ENCODE measurements around the gene BAIAP2L2. TPM values are rescaled to one million over a fixed set of nuclear protein-coding genes. Genes with fewer than 3 reads are reported as not detected.

BAIAP2L2 gene
- total RNA-seq, 1 donor from 2014 or later: 0.54 TPM

- peaks cover 4% of the 10 kb centered on the region for H3K27me3 ChIP-seq (ENCODE audit: insufficient read depth, low read length)
- no peak overlapping the region for H3K4me3 ChIP-seq (ENCODE audit: insufficient read depth, low read depth, low read length)
- no peak overlapping the region for H3K27ac ChIP-seq (ENCODE audit: low read depth, low read length)
- Mint-ChIP-seq H3K9me3 (ENCODE audit: unreplicated experiment) (peaks cover 2% of the 10 kb centered on the region), H3K4me3 (ENCODE audit: unreplicated experiment) (no peak overlapping the region), H3K27me3 (ENCODE audit: low read depth, unreplicated experiment) (peaks cover 15% of the 10 kb centered on the region), H3K27ac (ENCODE audit: unreplicated experiment) (no peak overlapping the region), H3K36me3 (ENCODE audit: low read depth, unreplicated experiment) (peaks cover 9% of the 10 kb centered on the region), H3K4me1 (ENCODE audit: low read depth, unreplicated experiment) (no peaks in the 10 kb centered on the region)
- TF ChIP-seq EZH2 (IDR thresholded peaks at IDR 0.05; ENCODE audit: insufficient read depth, low read length): no peak
- no peak for TF ChIP-seq CTCF (IDR thresholded peaks at IDR 0.05; ENCODE audit: insufficient read depth, low read depth, low read length)
- H3K4me1 ChIP-seq (ENCODE audit: insufficient read depth, low read length): no peaks in the 10 kb centered on the region
- no peaks in the 10 kb centered on the region for H3K79me2 ChIP-seq (ENCODE audit: insufficient read depth, low read length)
- FAIRE-seq: no peak
- no peaks in the 10 kb centered on the region for H3K9me3 ChIP-seq (ENCODE audit: insufficient read depth, low read depth, low read length)
- H4K20me1 ChIP-seq (ENCODE audit: insufficient read depth, low read length): no peaks in the 10 kb centered on the region
- no peak for DNase-seq (ENCODE audit: low read depth)
- H2AFZ ChIP-seq (ENCODE audit: low read depth, low read length): no peak overlapping the region
- H3K4me2 ChIP-seq (ENCODE audit: low read length): no peak overlapping the region
- H3K36me3 ChIP-seq (ENCODE audit: insufficient read depth, low read length): no peaks in the 10 kb centered on the region
- no peak overlapping the region for H3K9ac ChIP-seq (ENCODE audit: low read length)
Observed at GRCh38 chr22:38075961-38076360, 34.5 kb downstream of the BAIAP2L2 start.

- no peak overlapping the region for H3K27ac Mint-ChIP-seq (ENCODE audit: unreplicated experiment)
- H3K36me3 ChIP-seq (ENCODE audit: insufficient read depth, low read length): no peaks in the 10 kb centered on the region
- no peak for FAIRE-seq
- H3K36me3 Mint-ChIP-seq (ENCODE audit: low read depth, unreplicated experiment): peaks cover 9% of the 10 kb centered on the region
- H3K27me3 Mint-ChIP-seq (ENCODE audit: low read depth, unreplicated experiment): peaks cover 15% of the 10 kb centered on the region
- no peaks in the 10 kb centered on the region for H3K9me3 ChIP-seq (ENCODE audit: insufficient read depth, low read depth, low read length)
- no peak overlapping the region for H3K4me3 Mint-ChIP-seq (ENCODE audit: unreplicated experiment)
- no peaks in the 10 kb centered on the region for H3K79me2 ChIP-seq (ENCODE audit: insufficient read depth, low read length)
- no peaks in the 10 kb centered on the region for H3K4me1 ChIP-seq (ENCODE audit: insufficient read depth, low read length)
- TF ChIP-seq CTCF (IDR thresholded peaks at IDR 0.05; ENCODE audit: insufficient read depth, low read depth, low read length) (no peak), EZH2 (IDR thresholded peaks at IDR 0.05; ENCODE audit: insufficient read depth, low read length) (no peak)
- no peak for DNase-seq (ENCODE audit: low read depth)
- H2AFZ ChIP-seq (ENCODE audit: low read depth, low read length): no peak overlapping the region
- H3K9ac ChIP-seq (ENCODE audit: low read length): no peak overlapping the region
- no peak overlapping the region for H3K4me3 ChIP-seq (ENCODE audit: insufficient read depth, low read depth, low read length)
- H4K20me1 ChIP-seq (ENCODE audit: insufficient read depth, low read length): no peaks in the 10 kb centered on the region
- H3K9me3 Mint-ChIP-seq (ENCODE audit: unreplicated experiment): peaks cover 2% of the 10 kb centered on the region
- H3K4me2 ChIP-seq (ENCODE audit: low read length): no peak overlapping the region
- peaks cover 2% of the 10 kb centered on the region for H3K27me3 ChIP-seq (ENCODE audit: insufficient read depth, low read length)
- no peaks in the 10 kb centered on the region for H3K4me1 Mint-ChIP-seq (ENCODE audit: low read depth, unreplicated experiment)
- H3K27ac ChIP-seq (ENCODE audit: low read depth, low read length): no peak overlapping the region
Observed at GRCh38 chr22:38075105-38075825, 35.2 kb downstream of the BAIAP2L2 start.

All from astrocyte (in vitro differentiated cells and primary cell).